K562 (cell line): ENCODE results near the gene GGT1. TPM values are rescaled to one million over a fixed set of nuclear protein-coding genes. Genes with fewer than 3 reads are reported as not detected.

Experiments used
- ATAC-seq: fragments of 200-7000 bp; cut with Tn5 transposase; 3 replicates; pipeline ENCODE4 v1.9.1; 2020; ENCODE audit warnings: moderate library complexity
- BruUV-seq: library from RNA; stranded (reverse); fragments of 400-500 nt; replicated peaks from 2 replicates; lab custom pipeline; 2021; lab: Mats Ljungman, UMichigan
- CTCF ChIA-PET: fragments of 300-600 bp; formaldehyde crosslinking; extraction: SDS; loops from one replicate; lab custom pipeline; 2021; ENCODE audit warnings: low intra/inter-chr PET ratio; lab: Yijun Ruan, JAX
- POLR2A ChIA-PET: fragments of 300-600, 350-650 bp; sonication (Branson Sonifier 250); formaldehyde crosslinking; extraction: SDS; loops from one replicate; lab custom pipeline; 2021; ENCODE audit warnings: antibody characterized with exemption, inconsistent platforms; lab: Yijun Ruan, JAX
- DNase-seq, 4 experiments: peaks; one replicate each; pipeline versions ENCODE4 v3.0.0 to v3.0.0-alpha.2; 2011 to 2018; ENCODE audit warnings: low spot score in 3 of 4, mixed read lengths in 3 of 4; ENCODE audit errors: extremely low read depth in 1 of 4
- FAIRE-seq: peaks from 2 replicates; lab custom pipeline; 2011; peaks lifted over from hg19 to GRCh38; lab: Jason Lieb, UNC
- H2AFZ ChIP-seq: 2 replicates; pipeline ENCODE4 v1.6.0; 2011; ENCODE audit warnings: low read depth, low read length, control low read depth, inconsistent platforms
- H3K27ac ChIP-seq: fragments of 200-600 bp; 3 replicates; pipeline ENCODE4 v1.8.0; 2011; ENCODE audit warnings: low read depth, mild to moderate bottlenecking, control low read depth, inconsistent platforms, low read length, moderate library complexity, mixed read lengths; ENCODE audit errors: extremely low read depth
- H3K27me3 ChIP-seq, 2 experiments: fragments of 300-600 bp in 1 of 2; 2 replicates in 1 of 2; 3 replicates in 1 of 2; pipeline versions ENCODE4 v1.6.0 to v1.8.0; 2011; ENCODE audit warnings: inconsistent platforms in 2 of 2, low read length in 2 of 2, mild to moderate bottlenecking in 1 of 2, mixed read lengths in 1 of 2, moderate library complexity in 1 of 2; ENCODE audit not compliant: control insufficient read depth in 2 of 2, insufficient read depth in 2 of 2
- H3K36me3 ChIP-seq: fragments of 300-600 bp; 3 replicates; pipeline ENCODE4 v1.8.0; 2011; ENCODE audit warnings: mild to moderate bottlenecking, low read length, inconsistent platforms; ENCODE audit not compliant: control insufficient read depth, insufficient read depth
- H3K4me1 ChIP-seq, 2 experiments: fragments of 200-600 bp in 1 of 2; replicated peaks in 1 of 2; 2 replicates in 1 of 2; 3 replicates in 1 of 2; pipeline versions ENCODE4 v1.5.1 to v1.8.0; 2011; ENCODE audit warnings: inconsistent platforms in 2 of 2, low read length in 2 of 2, mild to moderate bottlenecking in 1 of 2, mixed read lengths in 1 of 2, moderate library complexity in 1 of 2; ENCODE audit not compliant: control insufficient read depth in 2 of 2, insufficient read depth in 2 of 2
- H3K4me2 ChIP-seq: 2 replicates; pipeline ENCODE4 v1.6.1; 2011; ENCODE audit warnings: low read length, control low read depth, inconsistent platforms, mixed read lengths; ENCODE audit not compliant: insufficient read depth
- H3K4me3 ChIP-seq: fragments of 200-600 bp; sonication (generic), shearing (Covaris generic); 2 replicates; pipeline ENCODE4 v1.5.1; 2016; ENCODE audit warnings: control low read depth, inconsistent platforms
- H3K79me2 ChIP-seq: fragments of 200-600 bp; 3 replicates; pipeline ENCODE4 v1.8.0; 2011; ENCODE audit warnings: low read length, inconsistent platforms; ENCODE audit not compliant: control insufficient read depth, insufficient read depth
- H3K9ac ChIP-seq, 2 experiments: 2 replicates each; pipeline versions ENCODE4 v1.6.0 to v1.6.1; 2011; ENCODE audit warnings: low read depth in 2 of 2, low read length in 2 of 2, control low read depth in 1 of 2, inconsistent platforms in 1 of 2, mild to moderate bottlenecking in 1 of 2, mixed read lengths in 1 of 2; ENCODE audit not compliant: insufficient read depth in 1 of 2
- H3K9me1 ChIP-seq: one replicate; pipeline ENCODE4 v1.6.0; 2011; ENCODE audit warnings: inconsistent platforms, mild to moderate bottlenecking, low read length, moderate library complexity; ENCODE audit not compliant: control insufficient read depth, insufficient read depth
- H3K9me3 ChIP-seq: replicated peaks from 2 replicates; pipeline ENCODE4 v1.5.1; 2011; ENCODE audit warnings: low read depth, low read length, inconsistent platforms; ENCODE audit not compliant: control insufficient read depth, insufficient read depth
- H4K20me1 ChIP-seq: replicated peaks from 2 replicates; pipeline ENCODE4 v1.6.1; 2011; ENCODE audit warnings: low read length, inconsistent platforms, mixed read lengths; ENCODE audit not compliant: control insufficient read depth, insufficient read depth
- ELK3 ChIP-seq: fragments of 450-650 bp; formaldehyde crosslinking; IDR thresholded peaks from 2 replicates; pipeline ENCODE4 v1.4.0; 2020; ENCODE audit warnings: mild to moderate bottlenecking
- GTF2F1 ChIP-seq: IDR thresholded peaks from 2 replicates; pipeline ENCODE4 v1.6.1; 2011; ENCODE audit warnings: low read depth, low read length, improper control_type of control experiment
- HDGF ChIP-seq: fragments of 450-650 bp; IDR thresholded peaks from 2 replicates; pipeline ENCODE4 v1.6.1; 2016
- HMG20B ChIP-seq: fragments of 250-450 bp; sonication (Bioruptor Pico); IDR thresholded peaks from 2 replicates; pipeline ENCODE4 v1.5.0; 2021; ENCODE audit warnings: mild to moderate bottlenecking
- HNRNPK ChIP-seq: fragments of 200-400 bp; formaldehyde crosslinking; IDR thresholded peaks from one replicate; pipeline ENCODE4 v1.6.1; 2018; ENCODE audit warnings: mild to moderate bottlenecking, low read depth, low read length; ENCODE audit not compliant: poor library complexity, severe bottlenecking
- MYNN ChIP-seq, 2 experiments: sonication (generic); formaldehyde crosslinking in 1 of 2; IDR thresholded peaks; 2 replicates each; pipeline versions ENCODE4 v1.5.0 to v1.6.1; 2016 to 2020; ENCODE audit warnings: antibody characterized with exemption in 1 of 2, missing genetic modification reagents in 1 of 2
- NCOA1 ChIP-seq: fragments of 450-650 bp; IDR thresholded peaks from 2 replicates; pipeline ENCODE4 v1.6.1; 2016; ENCODE audit warnings: low read depth
- NR2C1 ChIP-seq, 2 experiments: fragments of 450-650 bp; IDR thresholded peaks; 2 replicates each; pipeline ENCODE4 v1.6.1; 2017; ENCODE audit warnings: mild to moderate bottlenecking in 2 of 2, antibody characterized with exemption in 1 of 2, inconsistent platforms in 1 of 2, missing compliant biosample characterization in 1 of 2, missing genetic modification characterization in 1 of 2
- NRF1 ChIP-seq, 2 experiments: fragments of 450-650 bp; IDR thresholded peaks in 1 of 2; conservative IDR thresholded peaks in 1 of 2; 2 replicates each; pipeline ENCODE4 v1.6.1; 2014; ENCODE audit warnings: mild to moderate bottlenecking in 2 of 2
- PCBP2 ChIP-seq: fragments of 200-400 bp; formaldehyde crosslinking; IDR thresholded peaks from 2 replicates; pipeline ENCODE4 v1.6.1; 2018; ENCODE audit warnings: low read length, low read depth, mild to moderate bottlenecking, moderate library complexity; ENCODE audit not compliant: poor library complexity, severe bottlenecking
- RBFOX2 ChIP-seq: fragments of 200-400 bp; formaldehyde crosslinking; IDR thresholded peaks from 2 replicates; pipeline ENCODE4 v1.6.1; 2017; ENCODE audit warnings: low read depth, mild to moderate bottlenecking, low read length, moderate library complexity
- RCOR1 ChIP-seq, 2 experiments: IDR thresholded peaks; 2 replicates each; pipeline ENCODE4 v1.6.1; 2012; ENCODE audit warnings: low read depth in 2 of 2, low read length in 2 of 2, borderline replicate concordance in 1 of 2, improper control_type of control experiment in 1 of 2
- TAF1 ChIP-seq: IDR thresholded peaks from 2 replicates; pipeline ENCODE4 v1.6.1; 2011; ENCODE audit warnings: mild to moderate bottlenecking, low read length, moderate library complexity; ENCODE audit not compliant: insufficient read depth, control insufficient read depth, severe bottlenecking; ENCODE audit errors: extremely low read depth
- TCF3 ChIP-seq: sonication (generic); formaldehyde crosslinking; IDR thresholded peaks from 2 replicates; pipeline ENCODE4 v1.4.0; 2020; ENCODE audit warnings: mild to moderate bottlenecking, missing genetic modification reagents
- TSC22D4 ChIP-seq: fragments of 450-650 bp; IDR thresholded peaks from 2 replicates; pipeline ENCODE4 v1.6.1; 2016; ENCODE audit warnings: missing genetic modification characterization, missing biosample characterization, control low read depth
- ZBTB33 ChIP-seq: sonication (generic); formaldehyde crosslinking; IDR thresholded peaks from 2 replicates; pipeline ENCODE4 v1.8.1; 2023; ENCODE audit warnings: mild to moderate bottlenecking, missing genetic modification reagents
- ZNF232 ChIP-seq: sonication (generic); formaldehyde crosslinking; IDR thresholded peaks from 2 replicates; pipeline ENCODE4 v1.8.0; 2022; ENCODE audit warnings: mild to moderate bottlenecking, missing genetic modification reagents
- ZNF561 ChIP-seq: fragments of 450-650 bp; formaldehyde crosslinking; conservative IDR thresholded peaks from 2 replicates; pipeline ENCODE4 v1.4.0; 2020; ENCODE audit warnings: mild to moderate bottlenecking, moderate library complexity
- ZNF668 ChIP-seq: fragments of 250-450 bp; sonication (Bioruptor Pico); IDR thresholded peaks from 2 replicates; pipeline ENCODE4 v1.8.0; 2022; ENCODE audit warnings: mild to moderate bottlenecking, inconsistent platforms
- ZNF79 ChIP-seq: fragments of 250-450 bp; sonication (Bioruptor Pico); IDR thresholded peaks from 2 replicates; pipeline ENCODE4 v1.4.0; 2020; ENCODE audit warnings: low read depth, mild to moderate bottlenecking, moderate library complexity
- WGBS: fragments of 100-300 bp; shearing (Covaris generic); methylation state at CpG from one replicate; pipeline ENCODE4 v1.1.6; 2016; ENCODE audit warnings: low coverage, mixed read lengths; ENCODE audit not compliant: insufficient coverage; ENCODE audit errors: missing lambda C conversion rate; 5-methylcytosine and 5-hydroxymethylcytosine counted together
- in situ Hi-C: fragments of 300-500 bp; cut with MboI; formaldehyde crosslinking; loops from 4 replicates; pipeline ENCODE4 v1.15.0; 2018; ENCODE audit warnings: inconsistent platforms, mixed read lengths
- intact Hi-C: fragments of 100-400 bp; cut with micrococcal nuclease; formaldehyde crosslinking; loops from 2 replicates; pipeline ENCODE4 v1.14.2; 2022
- polyA plus RNA-seq, 8 experiments: library from polyadenylated mRNA; depleted of rRNA in 4 of 8; stranded (reverse) in 5 of 8; unstranded in 3 of 8; fragments of >200 nt; fragmentation: Nextera tagmentation in 2 of 8; fragmentation: Illumina TruSeq in 1 of 8; extraction: Ambion mirVana in 2 of 8; extraction: Trizol in 1 of 8; gene quantifications; 2 replicates each; pipeline versions ENCODE4 v1.2.1 to v1.2.3, GENCODE V29; 2011 to 2014; ENCODE audit warnings: inconsistent platforms in 1 of 8, missing spikeins in 1 of 8
- total RNA-seq, 7 experiments: library from RNA; depleted of rRNA in 6 of 7; stranded (reverse); fragments of >200 nt in 6 of 7; fragmentation: Illumina TruSeq in 2 of 7; extraction: Trizol in 2 of 7; gene quantifications; 2 replicates each; pipeline versions ENCODE4 v1.2.1 to v1.2.3, GENCODE V29; 2011 to 2021; ENCODE audit warnings: low replicate concordance in 1 of 7

The GGT1 gene
- total and polyA plus RNA-seq, 9 of the 15 experiments (the other 6 are each of a cell fraction or from before 2014, with no cell fraction given) = 0.46 to 11.8 (median 6.9) TPM

DNA sequence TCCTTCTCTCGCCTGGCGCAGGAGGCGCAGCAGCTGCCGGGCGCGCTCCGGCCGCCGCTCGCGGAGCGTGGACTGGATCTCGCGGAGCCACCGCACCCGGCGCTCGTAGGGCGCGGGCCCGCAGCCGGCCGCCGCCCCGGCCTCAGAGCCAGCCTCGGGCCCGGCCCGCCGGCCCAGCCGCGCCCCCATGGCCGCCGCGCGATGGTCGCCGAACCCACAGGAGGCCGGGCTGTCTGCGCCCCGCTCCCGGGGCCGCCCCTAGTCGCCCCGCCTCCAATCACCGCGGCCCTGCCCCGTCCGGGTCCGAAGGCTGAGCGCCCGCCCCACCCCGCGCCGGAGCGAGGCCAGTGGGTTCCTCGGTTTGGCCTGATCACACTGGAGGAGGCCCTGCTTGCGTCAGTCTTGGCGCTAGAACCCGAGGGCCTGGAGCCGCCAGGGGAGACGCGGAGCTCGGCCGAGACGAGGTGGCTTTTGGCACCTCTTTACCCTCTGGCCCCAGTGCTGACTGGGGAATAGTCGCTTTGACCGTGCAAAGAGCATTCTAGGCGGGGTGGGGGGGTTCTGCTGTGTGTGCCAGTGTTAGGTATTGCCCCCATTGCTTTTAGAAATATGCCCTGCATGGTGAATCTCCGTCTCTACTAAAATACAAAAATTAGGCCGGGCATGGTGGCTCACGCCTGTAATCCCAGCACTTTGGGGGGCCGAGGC is 10.0 kb upstream of the GGT1 start, which contains the start of gene LRRC75B:
Gene LRRC75B, minus strand, starts transcription at position 223 of the 708 bp plus-strand sequence. Its CDS starts 34 bp downstream, at position 189.
- peak within 1 kb of the TSS; percentile 66 for H3K4me2 ChIP-seq
- no peaks in the 10 kb centered on the region for H4K20me1 ChIP-seq
- FAIRE-seq = peak; percentile 29
- peak; percentile 95 for ATAC-seq
- peak within 1 kb of the TSS; percentile 72; the same call in 1 of the 2 replicates for H2AFZ ChIP-seq
- H3K79me2 ChIP-seq = no peaks in the 10 kb centered on the region
- H3K4me1 ChIP-seq = peaks cover 0 to 22% of the 10 kb centered on the region in 2 experiments; a peak in 2 of 5 replicates
- H3K9me3 ChIP-seq = no peaks in the 10 kb centered on the region
- CTCF ChIA-PET = no interaction called here
- intact Hi-C loops (no loop called here), in situ Hi-C loops (no loop called here)
- peak within 1 kb of the TSS; percentile 44 for H3K4me3 ChIP-seq
- peak within 1 kb of the TSS; percentile 48; the same call in 1 of the 3 replicates for H3K27ac ChIP-seq
- no TSS peak for BruUV-seq
- H3K36me3 ChIP-seq = no peaks in the 10 kb centered on the region
- POLR2A ChIA-PET = interaction anchor here (1.0 to 1.8 kb wide), 2 partner anchors 10 to 11 kb away, joined by 3 to 4 read pairs; partner anchors contain the start of gene GGT1
- 27% methylated on average over 20 of the region's 72 CpGs for WGBS
- no peaks in the 10 kb centered on the region for H3K9me1 ChIP-seq
- peak; percentile 70 to 82 (median 80) for DNase-seq
- H3K9ac ChIP-seq = peak within 1 kb of the TSS; percentile 49 to 89; a peak in 3 of 4 replicates
- no peaks in the 10 kb centered on the region for H3K27me3 ChIP-seq
- no peak for TF ChIP-seq TSC22D4 (tag)
- TF ChIP-seq ZNF232 (CRISPR knock-in tag) = no peak
- TF ChIP-seq RBFOX2 = peak; percentile 78
- no peak for TF ChIP-seq RCOR1 (IDR thresholded peaks at IDR 0.05; ENCODE audit: borderline replicate concordance in 1 of 2, low read depth in 2 of 2, low read length in 2 of 2)
- TF ChIP-seq MYNN (IDR thresholded peaks at IDR 0.05) = no peak
- TF ChIP-seq MYNN (CRISPR knock-in tag; IDR thresholded peaks at IDR 0.05) = no peak
- TF ChIP-seq HMG20B (CRISPR knock-in tag) = no peak
- no peak for TF ChIP-seq NCOA1
- peak; percentile 25; the same call in 1 of the 2 replicates for TF ChIP-seq ZBTB33 (CRISPR knock-in tag)
- peak in 1 of 2 experiments; percentile 48; a peak in 2 of 4 replicates for TF ChIP-seq NRF1 (conservative IDR thresholded peaks at IDR 0.05 in 1 of 2, IDR thresholded peaks at IDR 0.05 in 1 of 2)
- no peak for TF ChIP-seq ZNF561 (CRISPR knock-in tag)
- TF ChIP-seq ZNF79 = no peak
- peak; percentile 26 for TF ChIP-seq TAF1
- no peak for TF ChIP-seq HNRNPK
- no peak for TF ChIP-seq HDGF
- no peak for TF ChIP-seq ZNF668 (CRISPR knock-in tag)
- no peak for TF ChIP-seq NR2C1 (IDR thresholded peaks at IDR 0.05)
- no peak for TF ChIP-seq NR2C1 (tag; IDR thresholded peaks at IDR 0.05)
- TF ChIP-seq PCBP2 = no peak
- TF ChIP-seq GTF2F1 = no peak
- no peak for TF ChIP-seq TCF3 (CRISPR knock-in tag)
- TF ChIP-seq ELK3 (CRISPR knock-in tag) = no peak
